ENCODE results near the gene FCGR3B.
"Not testable (repeated sequence)": the region's sequence is repeated elsewhere in the genome, so short reads cannot be mapped to it uniquely, and the experiment has no call there.

Gene FCGR3B

GRCh38 chr1:161631076-161631475, at the start of gene FCGR3B:
Gene FCGR3B, minus strand, starts transcription at chr1:161631176. Its CDS starts 82 bp downstream, at chr1:161631094.
- DNase-seq (ENCODE audit: low read depth in 2 of 2), result no peak

DNA sequence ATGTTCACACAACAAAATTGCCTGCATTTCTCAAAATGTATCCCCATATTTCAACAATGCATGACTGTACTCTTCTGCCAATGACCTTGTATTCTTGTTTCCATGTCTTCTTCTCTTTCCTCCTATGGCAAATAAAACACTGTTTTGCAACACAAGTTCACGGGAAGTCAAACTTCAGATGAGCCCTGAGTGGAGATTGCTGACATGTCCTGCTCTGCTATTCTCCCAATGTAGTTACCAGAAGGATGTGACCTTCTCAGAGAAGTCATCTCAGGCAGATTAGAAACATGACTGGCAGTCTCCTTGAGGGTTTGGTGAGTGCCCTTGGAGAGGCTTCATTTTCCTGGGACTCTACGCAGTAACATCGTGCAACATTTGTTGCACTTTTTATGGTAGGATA, 47.5 kb upstream of the FCGR3B start:
- DNase-seq (ENCODE audit: low read depth in 2 of 2), result no peak

GRCh38 chr1:161676958-161677689, 46.1 kb upstream of the FCGR3B start:
- DNase-seq (ENCODE audit: low read depth in 2 of 2), result no peak

GRCh38 chr1:161676441-161676840, 45.5 kb upstream of the FCGR3B start:
- DNase-seq (ENCODE audit: low read depth in 2 of 2), result no peak

DNA sequence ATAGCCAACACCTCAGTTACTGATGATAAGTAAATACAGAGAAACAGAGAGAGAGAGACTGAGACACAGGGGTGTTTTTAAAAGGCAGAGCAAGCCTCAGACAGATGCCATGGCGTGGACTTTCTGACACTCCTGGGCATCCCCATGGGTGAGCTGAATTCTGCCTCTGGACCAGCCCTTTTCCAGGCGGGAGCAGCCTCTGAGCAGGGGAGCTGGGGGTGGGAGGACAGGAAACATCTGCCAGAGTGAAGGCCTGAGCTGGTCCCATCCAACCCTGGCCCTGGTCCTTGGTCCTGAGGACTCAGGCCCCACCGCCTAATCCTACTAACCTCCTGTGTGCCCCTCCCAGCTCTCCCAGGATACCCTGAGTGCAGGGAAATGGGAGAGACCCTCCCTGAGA, 43.9 kb upstream of the FCGR3B start:
- DNase-seq (ENCODE audit: low read depth in 2 of 2), result not testable (repeated sequence)

DNA sequence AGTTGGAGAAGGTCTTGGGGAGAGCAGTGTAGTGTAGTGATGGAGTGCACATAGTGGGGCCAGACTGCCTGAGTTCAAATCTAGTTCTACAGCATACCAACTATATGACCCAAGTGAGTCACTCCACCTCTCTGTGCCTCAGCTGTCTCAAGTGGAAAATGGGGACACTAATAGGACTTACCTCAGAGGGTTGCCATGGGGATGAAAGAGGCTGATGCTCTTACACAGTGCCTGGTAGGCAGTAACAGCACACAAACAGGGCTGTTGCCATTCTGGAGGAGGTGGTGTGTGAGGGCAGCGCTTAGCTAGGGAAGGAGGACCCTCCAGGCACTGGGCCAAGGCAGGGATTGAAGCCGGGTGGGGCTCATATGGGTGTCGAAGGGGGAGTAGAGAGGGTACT, 43.5 kb upstream of the FCGR3B start:
- not testable (repeated sequence) for DNase-seq (ENCODE audit: low read depth in 2 of 2)

DNA sequence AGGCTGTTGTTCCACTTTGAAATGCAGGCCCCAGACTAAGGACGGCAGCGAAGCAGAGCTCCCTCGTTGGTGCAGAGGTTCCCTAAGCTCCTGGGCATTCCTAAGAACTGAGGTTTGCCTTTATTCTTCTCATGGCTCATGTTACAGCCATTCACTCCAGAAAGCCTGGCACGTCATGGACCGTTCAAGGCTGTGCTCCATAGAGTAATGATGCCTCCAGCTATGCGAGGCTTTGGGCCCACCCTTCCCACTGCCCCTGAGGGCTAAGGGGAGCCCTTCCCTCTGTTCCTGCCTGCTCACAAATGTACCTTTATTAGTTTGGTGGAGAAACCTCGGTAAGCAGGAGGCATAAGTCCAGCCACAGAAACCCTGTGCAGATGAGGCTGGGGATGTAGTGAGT, 42.5 kb upstream of the FCGR3B start:
- DNase-seq (ENCODE audit: low read depth in 2 of 2), result not testable (repeated sequence)

- not testable (repeated sequence) for DNase-seq (ENCODE audit: low read depth in 2 of 2)
These were observed 40.4 kb upstream of the FCGR3B start for GRCh38 chr1:161671045-161672020.

- not testable (repeated sequence) for DNase-seq (ENCODE audit: low read depth in 2 of 2)
These were observed 33.7 kb upstream of the FCGR3B start for GRCh38 chr1:161664689-161665088.

DNA sequence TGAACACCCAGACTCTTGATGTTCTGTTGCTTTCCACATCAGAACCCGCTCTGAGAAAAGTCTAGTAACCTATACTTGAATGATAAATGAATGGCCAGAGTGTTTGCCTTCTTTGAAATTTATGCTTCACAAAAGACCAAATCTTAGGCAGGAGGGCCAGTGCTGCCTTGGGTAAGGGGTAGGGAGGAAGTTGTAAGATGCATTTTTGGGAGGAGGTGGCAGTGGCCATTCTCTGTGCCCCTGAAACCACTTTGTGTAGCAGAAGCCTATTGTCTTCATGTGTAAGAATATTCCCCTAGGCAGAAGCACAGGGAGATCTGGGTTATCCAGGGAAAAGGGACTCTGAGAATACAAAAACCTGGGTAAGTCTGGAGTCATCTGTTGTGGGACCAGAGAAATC, 32.6 kb upstream of the FCGR3B start:
- DNase-seq (ENCODE audit: low read depth in 2 of 2), result not testable (repeated sequence)

DNA sequence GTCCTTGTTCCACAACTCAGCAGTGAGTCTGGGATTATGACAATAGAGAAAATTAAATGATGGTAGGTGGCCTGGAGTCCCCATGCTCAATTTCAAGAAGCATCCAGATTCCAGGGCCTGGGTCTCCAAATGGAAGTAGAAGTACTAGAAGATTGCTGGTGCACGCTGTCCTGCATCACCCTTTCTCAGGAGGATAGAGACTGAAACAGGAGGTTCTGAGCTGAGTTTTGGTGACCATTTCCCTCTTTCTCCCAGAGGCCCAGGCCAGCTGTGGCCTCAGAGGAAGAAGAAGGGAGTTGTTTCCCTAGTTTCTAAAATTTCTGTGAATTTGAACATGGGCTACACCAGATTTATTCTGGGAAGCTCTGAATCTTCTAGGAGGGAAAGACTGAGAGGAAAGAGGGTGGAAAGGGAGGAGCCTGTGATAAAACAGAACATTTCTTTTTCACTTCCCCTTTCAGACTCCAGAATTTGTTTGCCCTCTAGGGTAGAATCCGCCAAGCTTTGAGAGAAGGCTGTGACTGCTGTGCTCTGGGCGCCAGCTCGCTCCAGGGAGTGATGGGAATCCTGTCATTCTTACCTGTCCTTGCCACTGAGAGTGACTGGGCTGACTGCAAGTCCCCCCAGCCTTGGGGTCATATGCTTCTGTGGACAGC, 31.8 kb upstream of the FCGR3B start, which contains the start of gene FCGR2B:
Gene FCGR2B, plus strand, starts transcription at position 460 of the 656 bp plus-strand sequence. Its CDS starts 99 bp downstream, at position 559.
- not testable (repeated sequence) for DNase-seq (ENCODE audit: low read depth in 2 of 2)

- DNase-seq (ENCODE audit: low read depth in 2 of 2), result not testable (repeated sequence)
These were observed 30.8 kb upstream of the FCGR3B start for GRCh38 chr1:161661660-161662311.

DNA sequence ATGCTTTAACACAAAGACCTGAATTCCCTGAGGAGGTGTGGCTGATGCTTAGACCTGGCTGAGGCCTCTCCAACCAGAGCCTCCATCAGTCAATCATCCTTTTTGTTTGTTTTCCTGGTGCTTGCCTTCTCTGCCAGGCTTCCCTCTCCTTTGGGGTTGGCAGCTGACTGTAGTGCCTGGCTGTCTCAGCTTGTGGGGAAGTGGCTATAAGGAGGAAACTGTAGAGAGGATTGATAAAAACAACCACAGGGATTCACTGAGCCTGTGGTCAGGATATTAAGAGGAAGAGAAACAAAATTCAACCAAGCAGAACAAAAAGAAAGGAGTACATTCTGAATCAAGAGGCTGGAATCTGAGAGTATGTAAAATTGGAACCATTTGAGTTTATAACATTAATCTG, 27.5 kb upstream of the FCGR3B start:
- not testable (repeated sequence) for DNase-seq (ENCODE audit: low read depth in 2 of 2)

GRCh38 chr1:161653971-161654370, 23.0 kb upstream of the FCGR3B start:
- DNase-seq (ENCODE audit: low read depth in 2 of 2), result not testable (repeated sequence)

DNA sequence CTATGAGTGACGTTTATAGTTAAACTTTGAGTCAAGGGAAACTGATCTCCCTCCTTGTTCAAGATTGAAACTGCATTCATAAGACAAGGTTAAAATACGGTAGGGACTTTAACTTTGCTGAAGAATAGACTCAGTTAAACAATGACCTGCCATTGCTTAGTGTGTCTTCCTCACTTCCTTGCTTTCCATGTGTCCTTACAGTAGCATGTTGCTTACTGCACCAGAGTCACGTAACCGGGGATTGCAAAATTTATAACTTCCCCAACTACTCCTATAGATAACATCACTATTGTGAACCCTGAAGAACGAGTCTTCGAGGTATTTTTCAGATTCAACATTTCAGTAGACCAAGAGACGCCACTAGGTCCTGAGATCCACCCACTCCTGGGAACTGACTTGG, 22.6 kb upstream of the FCGR3B start:
- DNase-seq (ENCODE audit: low read depth in 2 of 2), result not testable (repeated sequence)

DNA sequence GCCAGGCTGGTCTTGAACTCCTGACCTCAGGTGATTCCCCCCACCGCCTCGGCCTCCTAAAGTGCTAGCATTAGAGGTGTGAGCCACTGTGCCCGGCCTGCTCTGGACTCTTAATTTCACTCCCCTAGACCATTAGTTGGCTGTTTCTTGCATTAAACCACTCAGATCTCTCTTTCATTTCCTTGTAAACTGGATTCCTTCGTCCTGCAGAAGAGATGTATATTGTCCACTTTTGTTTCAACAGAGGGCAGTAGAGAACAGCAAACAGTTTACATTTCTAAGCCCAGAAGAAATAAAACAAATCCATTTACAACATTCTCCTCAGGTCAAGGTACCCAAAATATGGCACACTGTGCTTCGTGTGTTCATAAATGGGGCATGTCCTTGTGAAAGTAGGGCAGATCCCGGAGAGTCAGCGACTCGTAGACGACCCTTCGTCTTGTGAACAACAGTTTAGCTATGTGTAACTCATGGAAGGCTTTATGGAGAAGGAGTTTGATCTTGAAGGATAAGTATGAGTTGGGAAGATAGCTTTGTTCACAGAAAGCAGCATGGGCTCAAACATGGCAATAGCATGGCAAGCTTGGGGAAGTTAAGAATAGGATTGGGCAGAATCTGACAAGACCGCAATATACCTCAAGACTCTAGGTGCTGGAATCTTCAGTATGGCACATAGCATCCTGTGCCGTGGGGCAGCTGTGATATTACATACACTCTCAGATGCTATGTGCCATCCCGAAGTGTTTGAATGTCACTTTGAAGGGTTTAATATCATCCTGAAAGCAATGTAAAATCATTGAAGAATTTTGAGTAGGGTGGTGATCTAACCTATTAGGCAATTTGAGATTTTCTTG, 16.8 kb upstream of the FCGR3B start:
- peak; percentile 9 to 12 for DNase-seq (ENCODE audit: low read depth in 2 of 2)

DNA sequence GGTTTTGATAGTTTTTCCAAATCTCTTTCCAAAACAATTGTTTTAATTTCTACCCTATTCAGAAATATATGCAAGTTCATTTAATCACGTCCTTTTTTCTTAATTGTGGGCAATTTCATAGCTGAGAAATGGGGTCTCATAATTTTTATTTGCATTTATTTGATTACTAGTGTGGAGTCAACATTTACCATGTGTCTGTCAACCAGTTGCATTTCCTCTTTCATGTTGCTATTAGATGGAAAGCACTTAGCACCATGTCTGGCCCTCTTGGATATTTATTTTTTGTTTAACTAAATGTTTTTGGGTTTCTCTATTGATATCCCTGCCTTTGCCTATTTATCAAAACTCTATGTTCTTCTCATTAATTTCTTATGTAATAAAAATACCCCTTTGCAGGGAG, 13.9 kb upstream of the FCGR3B start:
- DNase-seq (ENCODE audit: low read depth in 2 of 2), result not testable (repeated sequence)

DNA sequence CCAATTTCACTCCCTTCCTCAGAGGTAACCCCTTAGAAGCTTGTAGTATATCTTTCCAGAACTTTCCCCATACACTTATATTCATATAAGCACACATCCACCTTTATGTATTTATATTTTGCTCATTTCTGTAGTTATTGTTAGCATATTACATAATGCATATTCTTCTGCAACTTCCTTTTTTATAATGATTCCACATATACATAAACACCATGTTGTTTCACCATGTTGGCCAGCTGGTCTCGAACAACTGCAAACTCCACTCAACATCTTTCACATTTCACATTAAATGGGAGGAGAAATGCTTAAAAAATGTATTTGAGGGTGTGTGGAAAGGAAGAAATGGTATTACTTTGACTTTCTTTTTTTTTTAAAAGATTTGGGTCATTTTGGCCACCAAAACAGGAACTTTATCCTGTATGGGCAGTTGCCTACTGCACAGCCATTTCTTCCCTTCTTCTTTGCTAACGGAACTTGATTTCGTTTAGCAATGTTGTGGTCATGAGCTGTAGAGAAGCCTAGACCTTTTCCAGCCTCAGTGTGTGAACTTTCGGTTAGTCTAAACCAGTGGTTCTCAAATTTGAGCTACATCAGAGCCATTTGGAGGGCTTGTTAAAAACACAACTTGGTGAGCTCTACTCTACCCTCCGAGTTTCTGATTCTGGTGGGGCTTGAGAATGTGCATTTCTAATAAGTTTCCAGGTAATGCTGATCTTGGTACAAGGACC, 12.7 kb upstream of the FCGR3B start:
- not testable (repeated sequence) for DNase-seq (ENCODE audit: low read depth in 2 of 2)

DNA sequence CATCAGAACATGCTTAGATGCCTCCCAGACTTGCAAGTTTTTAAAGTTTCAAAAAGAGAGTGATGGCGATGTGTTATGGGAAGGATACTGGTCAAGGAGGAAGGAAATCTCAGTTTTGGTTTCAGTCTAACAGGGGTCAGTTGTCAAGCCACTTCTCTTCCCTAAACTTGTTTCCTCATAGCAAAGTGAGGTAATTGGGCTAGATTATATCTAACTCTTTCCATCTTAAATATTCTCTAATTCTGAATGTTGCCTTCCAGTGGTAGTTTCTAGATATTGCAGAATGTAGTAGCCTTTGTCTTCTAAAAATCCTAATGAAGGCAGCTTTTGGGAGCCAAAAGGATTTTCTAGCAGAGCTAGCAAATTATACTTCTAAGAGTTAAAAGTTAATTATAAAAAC, 11.7 kb upstream of the FCGR3B start:
- DNase-seq (ENCODE audit: low read depth in 2 of 2), result not testable (repeated sequence)

DNA sequence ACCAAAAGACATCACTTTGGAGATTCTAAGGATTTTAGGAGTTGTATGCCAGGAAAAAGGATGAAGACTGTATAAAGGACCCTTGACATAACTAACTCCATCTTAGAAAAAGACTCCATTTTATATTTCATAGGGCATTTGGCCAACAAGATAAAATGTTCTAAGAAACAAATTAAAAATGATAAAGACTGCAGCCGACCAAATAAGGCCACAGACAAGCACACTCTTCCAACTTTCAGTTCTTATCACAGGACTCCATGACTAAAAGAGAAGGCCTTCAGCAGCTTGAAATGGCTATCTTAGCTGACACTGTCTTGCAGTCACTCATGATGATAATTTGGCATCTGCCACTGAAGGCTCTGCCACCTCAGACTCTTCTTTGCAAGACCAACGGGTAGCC, 8.2 kb upstream of the FCGR3B start:
- not testable (repeated sequence) for DNase-seq (ENCODE audit: low read depth in 2 of 2)
